Activated CD4-positive, alpha-beta T cell treated with anti-CD3 and anti-CD28 coated beads, Interleukin-2, amount 10 ng/mL, durations not matched to agents 7 days and 5 days (primary cell): ENCODE data around the gene KLK12. TPM values are rescaled to one million over a fixed set of nuclear protein-coding genes. Genes with fewer than 3 reads are reported as not detected.
A peak's percentile ranks its signal among the peaks of the same experiment; 100 is the strongest.
"Not testable (repeated sequence)": the region's sequence is repeated elsewhere in the genome, so short reads cannot be mapped to it uniquely, and the experiment has no call there.

Experiments
- CTCF ChIA-PET: fragments of 350-600 bp; sonication (Branson Sonifier 250); formaldehyde crosslinking; loops from one replicate; lab custom pipeline; 2021; ENCODE audit warnings: antibody characterized with exemption; lab: Charles Lee
- POLR2A ChIA-PET: fragments of 350-600 bp; sonication (Branson Sonifier 250); formaldehyde crosslinking; loops from one replicate; lab custom pipeline; 2021; ENCODE audit warnings: antibody characterized with exemption; lab: Charles Lee
- DNase-seq: peaks from one replicate; pipeline ENCODE4 v3.0.0-alpha.2; 2020
- H3K27ac Mint-ChIP-seq: one replicate; pipeline ENCODE4 v1.8.0; 2021; ENCODE audit warnings: mild to moderate bottlenecking, moderate library complexity, mixed read lengths
- H3K27me3 Mint-ChIP-seq: one replicate; pipeline ENCODE4 v1.8.0; 2021; ENCODE audit warnings: mixed read lengths
- H3K36me3 Mint-ChIP-seq: one replicate; pipeline ENCODE4 v1.8.0; 2021; ENCODE audit warnings: low read depth, mixed read lengths
- H3K4me1 Mint-ChIP-seq: one replicate; pipeline ENCODE4 v1.8.0; 2021; ENCODE audit warnings: mixed read lengths
- H3K4me3 Mint-ChIP-seq: one replicate; pipeline ENCODE4 v1.8.0; 2021; ENCODE audit warnings: mild to moderate bottlenecking, moderate library complexity, mixed read lengths
- H3K9me3 Mint-ChIP-seq: one replicate; pipeline ENCODE4 v1.8.0; 2021; ENCODE audit warnings: mixed read lengths
- total RNA-seq, 2 experiments: library from RNA; stranded (reverse); gene quantifications; one replicate each; pipeline ENCODE4 v1.2.3, GENCODE V29; 2021

Gene KLK12
- total RNA-seq, 2 experiments from 2014 or later = not detected

- Mint-ChIP-seq H3K4me1 (no peaks in the 10 kb centered on the region), H3K9me3 (no peaks in the 10 kb centered on the region), H3K36me3 (no peaks in the 10 kb centered on the region), H3K27ac (no peak overlapping the region), H3K27me3 (no peaks in the 10 kb centered on the region), H3K4me3 (no peak overlapping the region)
- POLR2A ChIA-PET = no interaction called here
- DNase-seq = no peak
- CTCF ChIA-PET = no interaction called here
These were observed 31.5 kb downstream of the KLK12 start for GRCh38 chr19:51003316-51003715.

DNA sequence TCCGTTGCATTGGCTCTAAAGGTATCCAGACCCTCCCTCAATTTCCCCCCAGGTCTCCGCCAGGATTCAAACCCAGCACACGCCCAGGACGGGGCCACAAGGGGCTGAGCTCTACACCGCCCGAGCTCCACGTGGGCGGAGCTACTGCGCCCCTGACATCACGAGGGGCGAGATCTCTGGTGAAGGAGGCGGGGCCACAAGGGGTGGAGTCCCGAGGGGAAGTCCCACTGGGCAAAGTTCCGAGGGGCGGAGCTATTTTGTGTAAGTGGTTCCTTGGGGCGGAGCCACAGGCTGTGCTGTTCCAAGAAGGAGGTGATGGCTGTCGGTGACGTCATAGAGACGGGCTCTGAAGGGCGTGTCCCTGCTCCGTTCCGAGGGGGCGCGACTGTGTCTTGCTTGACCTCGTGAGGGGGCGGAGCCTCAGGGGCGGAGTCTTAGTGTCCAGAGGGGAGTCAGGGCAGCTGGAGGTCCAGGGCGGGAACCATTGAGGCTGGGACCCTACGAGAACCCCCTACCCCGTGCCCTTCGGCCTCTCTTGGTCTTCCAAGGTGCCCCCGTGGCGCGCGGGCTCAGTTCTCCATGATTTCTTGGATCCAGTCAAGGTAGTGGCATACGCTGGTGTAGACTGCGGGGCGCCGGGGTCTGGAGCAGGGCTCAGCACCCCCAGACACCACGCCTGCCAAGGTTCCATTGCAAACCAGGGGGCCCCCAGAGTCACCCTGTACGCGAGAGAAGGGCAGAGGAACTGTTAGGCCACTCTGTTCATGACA is 32.1 kb downstream of the KLK12 start:
- peak; percentile 21 for DNase-seq
- ChIA-PET POLR2A (no interaction called here), CTCF (interaction anchor here (1.0 to 1.5 kb wide), 2 partner anchors 10 to 14 kb away, joined by 3 read pairs; no protein-coding TSS in a partner anchor)
- H3K4me3 Mint-ChIP-seq = no peak overlapping the region
- no peaks in the 10 kb centered on the region for H3K4me1 Mint-ChIP-seq
- no peak overlapping the region for H3K27ac Mint-ChIP-seq
- no peaks in the 10 kb centered on the region for H3K27me3 Mint-ChIP-seq
- H3K9me3 Mint-ChIP-seq = no peaks in the 10 kb centered on the region
- H3K36me3 Mint-ChIP-seq = no peaks in the 10 kb centered on the region

DNA sequence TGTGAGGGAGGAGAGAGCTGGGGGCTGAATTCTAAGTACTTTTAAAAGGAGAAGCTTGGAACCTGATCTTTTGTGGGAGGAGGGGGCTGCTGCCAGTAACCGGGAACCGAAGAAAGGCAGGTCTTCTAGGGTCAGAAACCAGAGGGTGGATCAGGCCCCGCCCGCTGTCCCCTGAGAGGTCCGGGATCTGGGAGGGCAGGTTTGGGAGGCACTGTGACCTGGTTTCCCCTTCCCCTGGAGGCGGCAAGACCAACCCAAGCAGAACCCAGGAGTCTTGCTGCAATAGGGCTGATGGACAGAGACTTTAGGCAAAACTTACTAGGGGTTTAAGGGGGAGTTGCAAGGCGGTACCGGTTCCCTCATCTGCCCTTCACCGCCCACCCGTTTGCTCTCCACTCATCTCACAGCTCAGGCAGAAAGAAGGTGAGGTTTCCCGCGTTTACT is 32.7 kb downstream of the KLK12 start:
- H3K36me3 Mint-ChIP-seq = no peaks in the 10 kb centered on the region
- H3K9me3 Mint-ChIP-seq = no peaks in the 10 kb centered on the region
- ChIA-PET CTCF (interaction anchor here (1.0 to 1.5 kb wide), 2 partner anchors 10 to 15 kb away, joined by 3 read pairs; no protein-coding TSS in a partner anchor), POLR2A (no interaction called here)
- no peak for DNase-seq
- H3K27ac Mint-ChIP-seq = no peak overlapping the region
- no peaks in the 10 kb centered on the region for H3K27me3 Mint-ChIP-seq
- no peak overlapping the region for H3K4me3 Mint-ChIP-seq
- H3K4me1 Mint-ChIP-seq = no peaks in the 10 kb centered on the region

DNA sequence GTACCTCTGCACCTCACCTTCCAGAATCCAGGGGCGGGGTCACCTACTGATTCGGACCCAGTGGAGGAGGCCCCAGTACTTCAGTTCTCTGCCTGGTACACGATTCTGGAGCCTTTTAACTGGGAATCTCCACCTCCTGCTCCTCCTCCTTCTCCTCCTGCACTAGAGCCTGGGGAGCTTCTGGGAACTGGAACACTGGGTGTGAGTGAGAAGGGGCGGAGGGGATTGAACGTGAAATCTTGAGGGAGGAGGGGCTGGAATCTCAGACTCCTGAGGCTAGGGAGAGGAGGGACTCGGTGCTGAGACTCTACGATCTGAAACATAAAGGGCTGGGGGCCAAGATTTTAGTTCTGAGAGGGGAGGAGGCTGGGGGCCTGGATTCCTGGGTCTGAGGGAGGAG is 33.3 kb downstream of the KLK12 start, which contains the start of gene KLK8:
TSS of gene KLK8 (minus strand) at position 90 of the 400 bp plus-strand sequence. CDS start 437 bp downstream, outside the sequence.
- Mint-ChIP-seq H3K9me3 (no peaks in the 10 kb centered on the region), H3K27me3 (peaks cover 2% of the 10 kb centered on the region), H3K4me1 (no peaks in the 10 kb centered on the region), H3K27ac (no peak within 1 kb of the TSS), H3K4me3 (no peak within 1 kb of the TSS), H3K36me3 (no peaks in the 10 kb centered on the region)
- ChIA-PET POLR2A (no interaction called here), CTCF (interaction anchor here (1.5 kb wide), 1 partner anchor 15 kb away, joined by 3 read pairs; no protein-coding TSS in a partner anchor)
- DNase-seq = no peak

GRCh38 chr19:51000981-51001380 is 33.8 kb downstream of the KLK12 start:
- Mint-ChIP-seq H3K4me1 (no peaks in the 10 kb centered on the region), H3K9me3 (no peaks in the 10 kb centered on the region), H3K36me3 (no peaks in the 10 kb centered on the region), H3K4me3 (no peak overlapping the region), H3K27me3 (peaks cover 2% of the 10 kb centered on the region), H3K27ac (no peak overlapping the region)
- no peak for DNase-seq
- ChIA-PET CTCF (no interaction called here), POLR2A (no interaction called here)

DNA sequence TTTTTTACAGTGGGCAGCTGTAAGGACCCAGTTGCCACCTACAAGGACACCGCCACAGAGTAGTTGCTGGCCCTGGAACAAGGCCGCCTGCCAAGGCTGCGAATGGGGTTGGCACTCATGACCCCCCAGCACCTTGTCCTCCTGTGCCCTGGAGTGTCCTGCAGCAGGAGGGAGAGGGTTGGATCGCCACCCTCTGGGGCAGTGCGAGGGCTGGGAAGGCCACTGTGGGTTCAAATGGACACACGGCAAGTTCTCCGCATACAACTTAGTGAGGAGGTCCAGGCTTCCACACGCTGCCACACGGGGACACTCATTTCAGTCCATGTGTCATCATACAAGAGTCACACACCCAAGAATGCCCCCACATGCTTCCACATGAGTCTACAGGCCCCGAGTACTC is 34.4 kb downstream of the KLK12 start:
- Mint-ChIP-seq H3K4me3 (no peak overlapping the region), H3K9me3 (no peaks in the 10 kb centered on the region), H3K4me1 (no peaks in the 10 kb centered on the region), H3K27me3 (peaks cover 2% of the 10 kb centered on the region), H3K27ac (no peak overlapping the region), H3K36me3 (no peaks in the 10 kb centered on the region)
- ChIA-PET CTCF (no interaction called here), POLR2A (no interaction called here)
- no peak for DNase-seq

DNA sequence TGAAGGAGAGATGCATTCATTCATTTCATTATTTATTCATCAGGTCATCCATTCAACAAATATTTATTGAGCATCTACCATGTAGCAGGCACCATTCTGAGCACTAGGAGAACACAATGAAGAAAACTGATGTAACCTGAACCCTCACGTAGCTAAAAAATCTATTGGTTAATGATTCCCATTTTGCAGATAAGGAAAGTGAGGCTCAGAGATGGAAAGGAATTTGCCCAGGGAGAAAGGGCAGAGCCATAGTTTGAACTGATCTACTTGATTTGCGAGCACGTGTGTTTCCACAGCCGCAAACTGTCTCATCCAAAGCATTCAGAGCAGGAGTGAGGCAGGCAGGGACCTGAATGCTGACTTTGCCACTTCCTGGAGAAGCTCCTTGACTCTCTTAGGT is 36.1 kb downstream of the KLK12 start:
- no peak for DNase-seq
- Mint-ChIP-seq H3K4me3 (no peak overlapping the region), H3K27ac (no peak overlapping the region), H3K27me3 (peaks cover 2% of the 10 kb centered on the region), H3K36me3 (no peaks in the 10 kb centered on the region), H3K9me3 (peaks cover 3% of the 10 kb centered on the region), H3K4me1 (no peaks in the 10 kb centered on the region)
- ChIA-PET CTCF (no interaction called here), POLR2A (no interaction called here)

- DNase-seq = no peak
- ChIA-PET POLR2A (no interaction called here), CTCF (no interaction called here)
- Mint-ChIP-seq H3K36me3 (no peaks in the 10 kb centered on the region), H3K27ac (no peak overlapping the region), H3K27me3 (peaks cover 2% of the 10 kb centered on the region), H3K9me3 (peaks cover 3% of the 10 kb centered on the region), H3K4me1 (no peaks in the 10 kb centered on the region), H3K4me3 (no peak overlapping the region)
These were observed 36.7 kb downstream of the KLK12 start for GRCh38 chr19:50998061-50998460.

DNA sequence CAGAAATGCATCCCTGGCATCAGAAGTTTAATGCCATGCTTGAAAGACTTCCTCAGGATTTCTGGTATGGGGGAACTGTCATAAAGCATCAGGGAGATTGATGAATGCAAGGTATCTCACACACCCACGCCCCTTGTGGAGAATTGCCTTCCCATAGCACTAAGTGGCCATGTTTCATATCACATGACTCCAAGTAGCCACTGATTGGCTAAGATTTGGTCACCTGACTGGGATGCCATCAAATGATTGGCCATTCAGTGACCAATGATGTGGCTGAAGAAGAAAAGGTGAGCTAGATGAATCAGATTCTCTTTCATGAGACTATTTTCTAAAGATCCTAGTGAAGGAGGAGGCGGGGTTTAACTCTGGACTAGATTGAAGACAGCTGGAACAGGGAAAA is 40.7 kb downstream of the KLK12 start:
- Mint-ChIP-seq H3K27ac (no peak overlapping the region), H3K4me1 (no peaks in the 10 kb centered on the region), H3K9me3 (peaks cover 3% of the 10 kb centered on the region), H3K4me3 (no peak overlapping the region), H3K36me3 (no peaks in the 10 kb centered on the region), H3K27me3 (peaks cover 16% of the 10 kb centered on the region)
- POLR2A ChIA-PET = no interaction called here
- DNase-seq = no peak
- CTCF ChIA-PET = no interaction called here

DNA sequence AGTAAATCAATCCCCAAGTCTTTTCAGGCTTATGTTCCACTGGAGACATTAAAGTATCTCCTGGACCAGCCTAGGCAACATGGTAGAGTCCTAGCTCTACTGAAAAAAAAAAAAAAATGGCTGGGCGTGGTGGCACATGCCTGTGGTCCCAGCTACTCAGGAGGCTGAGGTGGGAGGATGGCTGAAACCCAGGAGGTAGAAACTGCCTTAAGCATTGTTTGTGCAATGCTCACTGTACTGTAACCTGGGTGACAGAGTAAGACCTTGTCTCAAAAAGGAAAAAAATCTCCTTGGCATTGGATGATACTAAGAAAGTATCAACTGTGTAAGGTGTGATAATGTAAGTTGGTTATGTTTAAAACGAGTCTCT is 42.2 kb downstream of the KLK12 start:
- DNase-seq = no peak
- Mint-ChIP-seq H3K36me3 (no peaks in the 10 kb centered on the region), H3K27me3 (peaks cover 20% of the 10 kb centered on the region), H3K27ac (no peak overlapping the region), H3K9me3 (peaks cover 3% of the 10 kb centered on the region), H3K4me3 (no peak overlapping the region), H3K4me1 (no peaks in the 10 kb centered on the region)
- CTCF ChIA-PET = no interaction called here
- POLR2A ChIA-PET = no interaction called here

GRCh38 chr19:50984416-50984815 is 50.4 kb downstream of the KLK12 start:
- POLR2A ChIA-PET, H3K9me3 Mint-ChIP-seq: not testable (repeated sequence)
- H3K27me3 Mint-ChIP-seq = peaks cover 21% of the 10 kb centered on the region

DNA sequence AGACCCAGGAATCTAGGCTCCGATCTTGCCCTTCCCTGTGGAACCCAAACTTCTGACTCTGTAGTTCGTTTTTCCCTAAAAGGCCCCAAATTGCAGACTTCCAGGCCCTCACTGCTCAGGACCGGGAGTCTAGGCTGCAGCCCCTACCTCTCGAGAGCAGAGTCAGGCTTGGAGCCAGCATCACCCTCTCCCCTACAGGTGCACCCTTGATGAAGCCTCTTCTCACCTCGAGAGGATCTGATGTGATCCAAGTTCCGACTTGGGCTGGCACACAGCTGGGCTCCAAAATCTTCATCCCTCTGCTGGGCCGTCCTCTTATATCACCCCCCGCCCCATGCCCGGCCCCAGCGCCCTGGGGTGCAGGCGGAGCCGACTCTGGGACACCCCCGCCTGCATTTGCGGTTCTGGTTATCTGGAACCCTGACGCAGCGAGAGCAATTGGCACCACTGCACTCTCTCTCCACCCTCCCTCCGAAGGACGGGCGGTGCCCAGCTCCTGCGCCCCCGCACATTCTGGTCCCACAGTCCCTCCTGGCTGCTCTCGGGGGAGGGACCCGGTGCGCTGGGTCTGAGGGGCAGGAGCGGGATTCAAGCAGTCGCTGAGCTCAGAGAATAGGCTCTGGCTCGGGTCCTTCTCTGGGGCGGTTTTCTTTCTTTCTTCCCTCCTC is 51.0 kb downstream of the KLK12 start, which contains the start of gene KLK7:
TSS of gene KLK7 (minus strand) at position 293 of the 668 bp plus-strand sequence. CDS start 1,518 bp downstream, outside the sequence.
- POLR2A ChIA-PET = no interaction called here

More at GRCh38 chr19:50984416-50984815, 50.4 kb downstream of the KLK12 start:
- H3K27ac Mint-ChIP-seq, H3K4me3 Mint-ChIP-seq, DNase-seq, H3K4me1 Mint-ChIP-seq, H3K36me3 Mint-ChIP-seq: not testable (repeated sequence)
- CTCF ChIA-PET = interaction anchor here (0.6 kb wide), 1 partner anchor 647 kb away, joined by 4 read pairs; no protein-coding TSS in a partner anchor

DNA sequence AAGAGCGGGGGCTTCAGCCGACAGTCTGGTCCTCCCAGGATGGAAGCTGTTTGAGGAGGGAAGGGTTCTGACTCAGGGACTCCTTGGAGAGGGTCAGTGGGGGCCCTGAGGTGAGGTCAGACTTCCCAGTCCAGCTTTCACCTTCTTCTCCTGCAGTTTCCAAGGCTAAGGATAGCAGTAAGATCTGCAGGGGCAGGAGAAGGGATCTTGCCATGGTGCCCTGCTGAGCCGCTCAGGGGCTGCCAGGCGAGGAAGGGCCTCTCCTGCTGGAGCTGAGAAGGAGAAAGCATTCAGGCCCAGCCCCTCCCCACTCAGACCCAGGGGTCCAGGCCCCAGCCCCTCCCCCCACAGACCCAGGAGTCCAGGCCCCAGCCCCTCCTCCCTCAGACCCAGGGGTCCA is 52.6 kb downstream of the KLK12 start:
- no peaks in the 10 kb centered on the region for H3K9me3 Mint-ChIP-seq
- no peak overlapping the region for H3K27ac Mint-ChIP-seq
- ChIA-PET POLR2A (no interaction called here), CTCF (no interaction called here)
- no peaks in the 10 kb centered on the region for H3K4me1 Mint-ChIP-seq
- no peak for DNase-seq
- no peaks in the 10 kb centered on the region for H3K36me3 Mint-ChIP-seq
- H3K27me3 Mint-ChIP-seq = peaks cover 14% of the 10 kb centered on the region
- no peak overlapping the region for H3K4me3 Mint-ChIP-seq

More for the DNA sequence above, 51.0 kb downstream of the KLK12 start, which contains the start of gene KLK7:
- Mint-ChIP-seq H3K4me3 (no peak within 1 kb of the TSS), H3K4me1 (no peaks in the 10 kb centered on the region), H3K27ac (no peak within 1 kb of the TSS), H3K36me3 (no peaks in the 10 kb centered on the region), H3K9me3 (no peaks in the 10 kb centered on the region), H3K27me3 (peaks cover 17% of the 10 kb centered on the region)
- DNase-seq = no peak
- CTCF ChIA-PET = interaction anchor here (0.5 to 0.6 kb wide), 2 partner anchors 37 to 647 kb away, joined by 3 to 4 read pairs; no protein-coding TSS in a partner anchor
